Panc1 (cell line): ENCODE data around the gene RING1.

ENCODE experiments used
- POLR2AphosphoS5 ChIP-seq: IDR thresholded peaks from 2 replicates; pipeline ENCODE4 v1.6.1; 2012; ENCODE audit warnings: mild to moderate bottlenecking, low read depth, low read length, moderate library complexity
- SIN3A ChIP-seq: IDR thresholded peaks from 2 replicates; pipeline ENCODE4 v1.6.1; 2012; ENCODE audit warnings: low read depth, mild to moderate bottlenecking, low read length, moderate library complexity, borderline replicate concordance; ENCODE audit not compliant: insufficient read depth
- TF ChIP-seq, protein P1 (sequence below): fragments of 450-650 bp; IDR thresholded peaks from 2 replicates; pipeline ENCODE4 v1.5.1; 2017; ENCODE audit warnings: mild to moderate bottlenecking

DNA sequence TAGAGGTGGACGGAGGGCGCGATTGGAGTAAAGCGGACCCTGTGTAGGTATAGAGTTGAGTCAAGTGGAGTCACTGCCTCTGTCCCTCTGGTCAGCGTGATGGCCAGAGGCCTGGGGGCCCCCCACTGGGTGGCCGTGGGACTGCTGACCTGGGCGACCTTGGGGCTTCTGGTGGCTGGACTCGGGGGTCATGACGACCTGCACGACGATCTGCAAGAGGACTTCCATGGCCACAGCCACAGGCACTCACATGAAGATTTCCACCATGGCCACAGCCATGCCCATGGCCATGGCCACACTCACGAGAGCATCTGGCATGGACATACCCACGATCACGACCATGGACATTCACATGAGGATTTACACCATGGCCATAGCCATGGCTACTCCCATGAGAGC lies 7.2 kb upstream of the RING1 start:
- TF ChIP-seq POLR2AphosphoS5 (no peak), SIN3A (no peak)
- TF ChIP-seq, protein P1, sequence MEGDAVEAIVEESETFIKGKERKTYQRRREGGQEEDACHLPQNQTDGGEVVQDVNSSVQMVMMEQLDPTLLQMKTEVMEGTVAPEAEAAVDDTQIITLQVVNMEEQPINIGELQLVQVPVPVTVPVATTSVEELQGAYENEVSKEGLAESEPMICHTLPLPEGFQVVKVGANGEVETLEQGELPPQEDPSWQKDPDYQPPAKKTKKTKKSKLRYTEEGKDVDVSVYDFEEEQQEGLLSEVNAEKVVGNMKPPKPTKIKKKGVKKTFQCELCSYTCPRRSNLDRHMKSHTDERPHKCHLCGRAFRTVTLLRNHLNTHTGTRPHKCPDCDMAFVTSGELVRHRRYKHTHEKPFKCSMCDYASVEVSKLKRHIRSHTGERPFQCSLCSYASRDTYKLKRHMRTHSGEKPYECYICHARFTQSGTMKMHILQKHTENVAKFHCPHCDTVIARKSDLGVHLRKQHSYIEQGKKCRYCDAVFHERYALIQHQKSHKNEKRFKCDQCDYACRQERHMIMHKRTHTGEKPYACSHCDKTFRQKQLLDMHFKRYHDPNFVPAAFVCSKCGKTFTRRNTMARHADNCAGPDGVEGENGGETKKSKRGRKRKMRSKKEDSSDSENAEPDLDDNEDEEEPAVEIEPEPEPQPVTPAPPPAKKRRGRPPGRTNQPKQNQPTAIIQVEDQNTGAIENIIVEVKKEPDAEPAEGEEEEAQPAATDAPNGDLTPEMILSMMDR: no peak
